HCEC 1CT (cell line): Measurements from ENCODE around the gene PPP2R5C.
A peak's percentile ranks its signal among the peaks of the same experiment; 100 is the strongest.

Source experiments
- DNase-seq: peaks from one replicate; pipeline ENCODE4 v3.0.0-alpha.2; 2017

Gene PPP2R5C

DNA sequence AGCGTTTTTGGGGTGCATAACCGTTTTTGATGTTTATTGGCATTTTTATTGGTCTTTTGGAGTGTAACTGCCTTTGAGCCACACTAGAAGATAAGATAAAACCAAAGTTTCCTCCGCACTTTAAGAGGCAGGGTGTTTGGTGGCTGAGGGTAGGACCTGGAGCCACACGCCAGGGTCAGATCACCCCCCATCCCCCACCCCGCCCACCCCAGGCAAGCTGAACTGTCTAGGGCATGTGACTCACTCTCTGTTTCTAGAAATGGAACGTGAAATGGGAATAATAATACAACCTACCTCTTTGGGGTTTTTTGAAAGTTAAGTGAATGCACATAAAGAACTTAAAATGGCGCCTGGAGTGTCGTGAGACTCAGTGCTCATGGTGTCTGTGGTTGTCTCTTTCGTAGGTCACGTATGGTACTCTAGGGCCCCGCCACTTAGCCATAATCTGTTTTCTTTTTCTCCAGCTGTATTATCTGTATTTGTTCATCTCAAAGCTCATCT is 56.0 kb downstream of the PPP2R5C start:
- no peak for DNase-seq

DNA sequence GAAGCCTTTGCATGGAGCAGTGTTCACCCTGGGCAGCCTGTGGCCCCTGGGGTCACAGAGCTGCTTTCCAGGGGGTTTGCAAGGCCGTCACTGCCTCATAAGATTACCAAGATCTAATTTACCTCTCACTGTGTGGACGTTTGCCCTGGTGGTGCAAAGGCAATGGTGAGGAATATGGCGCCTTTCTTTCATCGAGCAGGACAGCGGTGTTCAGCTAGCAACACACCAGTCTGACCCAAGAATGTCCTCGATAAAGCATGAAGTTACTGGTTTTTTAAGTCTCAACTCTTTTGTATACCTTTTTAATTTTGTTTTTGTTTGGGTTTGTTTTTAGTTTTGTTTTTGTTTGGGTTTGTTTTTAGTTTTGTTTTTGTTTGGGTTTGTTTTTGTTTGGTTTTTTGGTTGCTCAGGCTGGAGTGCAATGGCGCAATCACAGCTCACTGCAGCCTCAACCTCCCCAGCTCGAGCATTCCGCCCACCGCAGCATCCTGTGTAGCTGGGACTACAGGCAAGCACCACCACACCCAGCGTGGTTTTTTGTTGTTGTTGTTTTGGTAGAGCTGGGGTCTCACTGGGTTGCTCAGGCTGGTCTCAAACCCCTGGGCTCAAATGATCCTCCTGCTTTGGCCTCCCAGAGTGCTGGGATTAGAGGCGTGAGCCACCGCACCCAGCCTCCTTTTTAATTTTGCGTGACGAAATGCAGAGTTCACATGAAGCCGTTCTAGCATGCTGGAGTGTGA is 57.9 kb downstream of the PPP2R5C start:
- no peak for DNase-seq

DNA sequence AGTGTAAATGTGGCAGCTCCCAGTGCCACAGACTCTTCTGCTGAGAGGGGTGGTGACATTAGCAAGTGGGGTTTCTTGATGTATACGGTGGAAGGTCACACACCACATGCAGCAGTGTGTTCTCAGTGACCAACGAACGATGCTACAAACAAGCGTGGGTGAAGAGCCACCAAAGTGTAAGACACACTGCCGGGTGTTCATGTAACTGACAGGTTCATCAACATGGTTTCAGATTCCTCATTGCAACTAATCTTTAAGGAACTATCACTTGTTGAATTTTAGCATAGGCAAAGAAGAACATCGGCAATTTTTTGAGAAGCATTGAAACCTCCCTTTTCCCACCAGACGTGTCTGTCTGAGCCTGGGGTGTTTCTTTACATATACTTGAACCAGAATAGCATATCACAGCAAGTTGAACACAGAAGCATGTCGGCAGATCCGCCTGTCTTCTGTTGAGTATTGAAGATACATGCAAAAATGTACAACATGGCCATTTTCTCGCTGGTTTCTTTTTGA is 58.8 kb downstream of the PPP2R5C start:
- DNase-seq: no peak

DNA sequence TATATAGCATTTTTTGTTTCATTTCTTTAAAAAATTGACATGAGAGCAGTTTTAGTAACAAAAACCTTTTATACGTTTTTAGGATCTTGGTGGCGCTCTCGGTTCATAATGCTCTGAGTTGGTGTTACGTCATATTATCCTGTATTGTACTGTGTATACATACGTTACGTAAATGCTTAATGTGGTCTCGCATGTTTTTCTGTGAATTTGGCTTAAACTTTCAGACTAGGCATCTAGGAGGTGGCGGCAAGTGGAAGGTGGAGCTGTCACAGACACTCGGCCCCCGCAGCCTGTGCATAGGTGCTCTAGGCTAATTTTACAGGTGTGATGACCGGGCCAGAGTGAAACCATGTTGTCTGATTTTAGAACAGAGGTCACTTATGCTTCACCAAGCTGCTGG is 60.0 kb downstream of the PPP2R5C start:
- DNase-seq: no peak

DNA sequence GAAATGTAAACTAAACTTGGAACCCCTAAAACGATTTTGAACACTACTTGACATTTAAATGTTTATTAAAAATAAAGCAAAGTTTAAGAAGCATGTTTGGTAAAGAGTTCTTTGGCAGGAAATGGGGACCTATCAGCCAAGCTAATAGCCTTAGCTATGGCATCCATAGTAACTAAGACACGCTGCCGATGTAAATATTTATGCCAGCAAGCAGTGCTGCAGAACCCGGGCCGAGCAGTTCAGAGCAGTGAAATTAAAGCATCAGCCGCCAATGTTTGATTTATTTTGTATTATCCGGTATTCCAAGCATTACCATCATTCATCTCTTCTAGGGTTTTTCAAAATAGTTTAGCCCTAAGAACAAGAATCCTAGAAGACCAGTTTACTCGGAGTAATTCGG is 61.6 kb downstream of the PPP2R5C start:
- no peak for DNase-seq

DNA sequence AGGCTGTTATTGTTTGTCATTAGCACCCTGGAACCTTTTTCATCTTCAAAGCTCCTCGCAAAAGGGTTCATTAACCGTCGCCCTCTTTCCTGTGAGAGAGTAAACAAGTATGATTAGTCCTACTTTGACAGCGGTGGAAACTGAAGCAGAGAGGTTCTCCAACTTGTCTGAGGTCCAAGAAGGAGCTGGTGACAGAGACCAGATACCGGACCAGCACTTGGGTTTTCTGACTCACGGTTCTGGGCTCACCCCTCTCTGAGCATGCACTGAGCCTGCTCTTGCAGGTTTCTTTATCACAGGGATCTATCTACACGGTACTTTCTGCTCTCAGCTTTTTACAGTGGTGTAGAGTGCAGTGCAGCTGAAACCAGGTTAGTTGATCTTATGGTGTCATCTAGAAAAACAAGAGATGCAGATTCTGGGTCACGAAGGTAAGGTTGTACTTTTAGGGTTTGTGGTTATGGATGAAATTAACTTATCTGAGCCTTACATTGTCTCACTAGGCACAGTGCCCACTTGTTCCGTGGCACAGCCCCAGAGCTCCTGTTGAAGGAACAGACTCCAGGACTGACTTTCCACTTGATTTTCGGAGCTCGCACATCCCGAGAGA is 62.1 kb downstream of the PPP2R5C start:
- no peak for DNase-seq

DNA sequence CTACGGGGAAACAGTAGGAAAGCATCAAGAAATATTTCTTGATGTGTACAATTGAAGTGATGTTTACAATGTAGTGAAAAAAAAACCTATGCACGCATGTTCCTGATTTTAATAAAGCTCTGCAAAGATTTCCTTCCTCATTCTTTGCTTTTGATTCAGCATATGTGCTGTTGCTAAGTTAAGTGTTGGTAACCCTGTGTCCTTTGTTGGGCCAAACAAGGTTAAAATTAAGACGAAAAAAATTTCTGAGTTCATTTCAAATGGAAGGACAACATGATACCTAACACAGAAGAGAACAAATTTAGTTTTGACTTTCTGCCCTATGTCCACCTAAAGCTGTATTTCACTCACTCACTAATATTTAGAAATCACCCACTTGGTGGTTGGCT is 62.8 kb downstream of the PPP2R5C start:
- DNase-seq: peak; percentile 25

DNA sequence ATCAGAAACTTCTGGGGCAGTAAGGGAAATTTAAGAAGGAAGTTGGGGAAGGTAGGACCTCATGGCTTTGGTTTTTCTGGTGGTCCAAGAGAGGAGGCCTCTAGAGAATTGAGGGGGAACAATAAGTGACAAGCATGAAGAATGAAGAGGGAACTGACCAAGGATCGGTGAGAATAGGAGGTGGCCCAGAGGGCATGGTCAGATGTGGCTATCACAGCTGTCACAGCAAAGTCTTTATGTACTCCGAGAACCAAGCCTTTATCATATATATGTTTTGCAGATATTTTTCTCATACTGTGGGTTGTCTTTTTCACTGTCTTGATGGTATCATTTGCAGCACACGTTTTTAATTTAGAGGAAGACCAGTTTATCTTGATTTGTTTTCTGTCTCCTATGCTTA is 64.3 kb downstream of the PPP2R5C start:
- DNase-seq: no peak

DNA sequence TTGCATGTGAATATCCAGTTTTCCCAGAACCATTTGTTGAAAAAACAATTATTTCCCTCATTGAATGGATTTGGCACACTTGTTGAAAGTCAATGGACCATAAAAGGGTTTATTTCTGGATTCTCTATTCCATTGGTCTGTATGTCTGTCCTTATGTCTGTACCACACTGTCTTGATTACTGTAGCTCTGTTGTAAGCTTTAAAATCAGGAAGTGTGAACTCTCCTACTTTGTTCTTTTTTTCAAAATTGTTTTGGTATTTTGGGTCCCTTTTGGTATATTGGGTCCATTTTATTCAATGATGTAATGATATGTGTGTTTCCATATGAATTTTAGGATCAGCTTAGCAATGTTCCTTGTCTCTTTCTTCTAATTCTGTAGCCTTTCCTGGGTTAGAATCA is 64.8 kb downstream of the PPP2R5C start:
- DNase-seq: no peak

DNA sequence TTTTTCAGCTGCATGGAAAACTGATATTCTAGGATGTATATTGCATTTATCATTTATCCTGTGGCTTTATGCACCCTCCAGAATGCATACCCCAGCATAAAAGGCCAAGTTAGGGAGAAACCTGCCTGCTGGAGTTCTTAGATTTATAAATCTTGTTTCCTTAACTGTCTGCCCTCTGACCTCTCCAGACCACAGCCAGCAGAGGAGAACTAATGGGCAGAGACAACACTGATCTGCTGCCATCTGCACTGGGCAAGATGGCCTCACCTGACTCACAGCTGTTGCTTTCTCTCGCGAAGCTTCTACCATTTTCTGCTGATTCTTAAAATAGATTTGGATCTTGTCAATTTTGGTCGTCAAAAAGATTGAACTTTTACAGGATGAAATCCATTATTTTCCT is 65.8 kb downstream of the PPP2R5C start:
- no peak for DNase-seq

DNA sequence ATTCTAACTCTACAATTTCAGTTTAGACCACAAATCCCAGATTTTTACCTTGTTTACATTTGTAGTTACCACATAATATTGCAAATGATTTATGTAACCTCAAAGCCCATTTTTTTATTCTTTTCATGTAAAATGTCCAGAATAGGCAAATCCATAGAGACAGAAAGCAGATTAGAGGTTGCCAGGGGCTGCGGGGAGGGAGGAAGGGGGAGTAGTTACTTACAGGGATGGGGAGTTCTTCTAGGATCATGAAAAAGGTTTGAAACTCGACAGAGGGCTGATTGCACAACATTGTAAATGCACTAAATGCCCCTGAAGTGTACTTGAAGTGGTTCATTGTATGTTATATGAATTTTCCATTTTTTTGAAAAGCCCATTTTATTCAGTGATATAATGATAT is 66.5 kb downstream of the PPP2R5C start:
- DNase-seq: no peak

DNA sequence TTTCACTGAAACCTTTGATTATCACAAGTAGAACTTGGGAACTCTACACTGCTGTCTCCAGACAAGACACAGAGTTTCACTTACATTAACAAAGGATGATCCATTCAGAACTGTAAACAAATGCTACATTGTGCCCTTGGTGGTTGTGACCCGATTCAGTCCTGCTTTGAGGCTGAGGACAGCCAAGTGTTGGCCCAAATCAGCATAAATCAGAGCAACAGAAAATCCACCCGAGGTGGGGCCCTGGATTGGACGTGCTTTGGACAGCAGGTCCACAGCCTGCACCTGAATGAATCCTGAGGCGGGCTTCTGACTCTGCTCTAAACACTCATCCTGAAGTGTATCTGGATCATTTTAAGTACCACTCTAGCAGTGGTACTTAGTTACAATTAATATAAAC is 68.8 kb downstream of the PPP2R5C start:
- no peak for DNase-seq

DNA sequence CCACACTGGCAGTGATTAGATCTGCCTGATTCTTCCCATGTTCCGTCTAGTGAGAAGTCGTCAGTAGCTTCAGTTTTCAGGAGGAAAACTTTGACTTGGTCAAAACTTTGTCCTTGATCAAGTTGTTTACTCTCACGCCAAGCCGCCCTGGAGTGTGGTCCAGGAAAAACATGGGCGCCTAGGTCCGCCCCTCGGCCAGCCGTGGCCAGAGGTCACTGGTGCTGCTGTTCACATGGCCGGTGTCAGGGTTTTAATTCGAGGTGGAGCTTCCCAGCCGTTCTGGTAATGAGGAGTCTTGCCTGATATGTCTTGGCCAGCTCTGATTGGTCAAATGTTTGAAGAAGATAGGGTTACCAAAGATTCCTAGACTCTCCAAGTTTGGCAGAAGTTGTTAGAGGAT is 71.5 kb downstream of the PPP2R5C start:
- no peak for DNase-seq

DNA sequence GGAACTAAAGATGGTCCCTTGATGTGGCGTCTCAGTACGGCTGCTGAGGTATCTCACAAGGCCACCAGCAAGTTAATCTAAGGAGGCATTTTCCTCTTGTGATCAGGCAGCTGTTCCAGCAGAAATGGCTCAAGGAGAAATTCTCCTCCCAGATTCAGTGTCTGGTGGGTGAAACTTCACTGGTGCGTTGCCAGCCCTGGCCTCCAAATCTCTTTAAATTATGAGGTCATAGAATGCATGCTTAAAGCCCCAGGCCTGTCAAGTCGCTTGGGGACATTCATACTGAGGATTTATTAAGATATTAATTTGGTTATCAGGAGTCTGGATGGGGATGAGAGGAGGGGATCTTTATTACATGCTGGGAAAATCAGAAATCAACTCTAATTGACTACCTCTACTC is 72.9 kb downstream of the PPP2R5C start:
- no peak for DNase-seq

DNA sequence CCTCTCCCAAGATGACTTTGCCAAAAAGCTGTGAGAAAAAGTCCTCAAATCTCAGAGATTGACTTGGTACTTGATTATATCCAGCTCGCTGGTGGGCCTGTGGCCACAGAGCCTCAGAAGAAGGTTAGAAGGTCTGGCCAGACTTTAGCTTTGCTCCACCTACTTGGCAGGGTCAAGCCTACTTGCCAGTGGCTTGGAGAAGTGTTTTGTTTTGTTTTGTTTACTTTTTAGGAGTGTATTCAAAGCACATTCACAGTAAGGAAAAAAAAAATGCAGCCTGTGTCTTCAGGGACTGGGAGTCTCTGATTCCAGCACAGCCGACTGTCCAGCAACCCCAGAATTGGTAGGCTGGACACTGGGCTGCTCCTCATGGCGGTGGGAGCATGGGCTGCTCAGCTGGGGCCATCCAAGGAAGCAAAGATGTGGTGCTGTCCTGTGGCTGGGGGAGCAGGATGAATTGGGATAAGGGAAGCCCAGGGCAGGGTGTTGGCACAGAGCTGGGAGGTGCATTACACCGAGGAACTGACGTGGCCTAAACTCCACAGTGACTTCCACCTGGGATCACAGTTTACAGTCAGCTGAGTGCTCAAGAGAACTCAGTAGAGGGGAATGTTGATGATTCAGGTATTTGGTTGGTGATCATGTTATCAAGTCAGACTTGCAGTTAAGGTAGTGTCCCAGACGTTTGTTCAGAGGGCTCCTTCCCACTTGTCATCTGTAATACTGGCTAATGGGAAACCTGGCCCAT is 73.5 kb downstream of the PPP2R5C start:
- DNase-seq: no peak

DNA sequence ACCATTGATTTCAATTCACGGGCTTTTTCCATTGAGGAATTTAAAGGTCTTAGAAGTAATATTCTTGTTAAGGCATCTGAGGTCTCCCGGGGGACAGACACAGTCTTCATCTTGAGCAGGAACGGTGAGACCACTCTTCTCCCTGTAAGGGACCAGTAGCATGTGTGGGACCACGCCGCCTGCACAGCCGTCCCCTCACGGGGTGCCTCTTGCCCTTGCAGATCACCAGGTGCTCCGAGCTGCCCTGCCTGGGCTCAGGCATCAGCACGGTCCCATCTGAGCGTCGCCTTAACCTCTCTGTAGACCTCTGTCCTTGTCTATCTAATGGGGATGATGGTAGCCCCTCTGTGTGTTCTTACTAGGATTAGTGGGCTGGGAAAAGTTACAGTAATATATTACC is 74.1 kb downstream of the PPP2R5C start:
- no peak for DNase-seq

DNA sequence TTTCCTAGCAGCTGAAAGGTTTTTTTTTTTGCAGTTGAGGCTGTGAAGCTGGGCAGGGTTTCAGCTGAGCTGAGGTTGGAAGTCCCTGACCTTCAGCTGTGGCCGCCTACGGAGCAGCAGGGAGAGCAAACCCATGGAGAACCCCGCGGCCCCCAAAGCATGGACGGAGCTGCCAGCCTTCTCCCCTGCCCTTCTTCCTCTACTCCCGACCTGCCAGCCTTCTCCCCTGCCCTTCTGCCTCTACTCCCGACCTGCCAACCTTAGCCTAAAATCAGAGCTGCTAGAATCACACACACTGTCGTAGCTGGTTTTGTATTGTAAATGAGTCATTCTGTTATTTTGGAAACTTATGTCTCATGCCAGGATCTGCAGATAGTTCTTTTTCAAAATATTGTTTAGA is 74.6 kb downstream of the PPP2R5C start:
- DNase-seq: peak; percentile 38

DNA sequence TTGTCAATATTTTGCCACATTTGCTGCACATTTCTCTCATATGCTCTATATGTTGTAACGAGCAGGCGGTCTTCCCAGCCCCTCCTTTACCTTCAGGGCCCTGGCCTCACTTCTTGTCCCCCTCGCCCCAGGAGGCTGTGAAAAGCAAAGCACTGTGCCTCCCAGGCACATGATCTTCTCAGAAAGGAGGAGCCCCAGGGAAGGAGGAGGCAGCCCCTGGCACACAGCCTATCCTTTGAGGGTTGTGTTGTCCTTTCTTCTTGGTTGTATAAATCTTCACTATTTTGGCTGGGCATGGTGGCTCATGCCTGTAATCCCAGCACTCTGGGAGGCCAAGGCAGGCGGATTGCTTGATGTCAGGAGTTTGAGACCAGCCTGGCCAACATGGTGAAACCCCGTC is 77.0 kb downstream of the PPP2R5C start:
- DNase-seq: no peak

DNA sequence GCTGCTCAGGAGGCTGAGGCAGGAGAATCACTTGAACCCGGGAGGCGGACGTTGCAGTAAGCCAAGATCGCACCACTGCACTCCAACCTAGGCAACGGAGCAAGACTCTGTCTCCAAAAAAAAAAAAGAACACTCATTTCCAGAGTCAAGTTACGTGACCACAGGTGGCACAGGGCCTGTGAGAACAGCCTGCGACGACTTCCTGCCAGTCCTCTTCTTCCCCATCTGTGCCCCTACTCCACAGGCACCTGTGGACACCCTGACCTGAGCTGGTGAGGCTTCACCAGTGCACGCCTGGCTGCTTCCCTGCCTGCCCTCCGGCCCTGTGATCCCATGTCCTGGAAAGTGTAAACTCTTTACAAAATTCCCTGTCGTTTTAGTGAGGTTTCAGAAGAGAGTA is 77.7 kb downstream of the PPP2R5C start:
- no peak for DNase-seq

DNA sequence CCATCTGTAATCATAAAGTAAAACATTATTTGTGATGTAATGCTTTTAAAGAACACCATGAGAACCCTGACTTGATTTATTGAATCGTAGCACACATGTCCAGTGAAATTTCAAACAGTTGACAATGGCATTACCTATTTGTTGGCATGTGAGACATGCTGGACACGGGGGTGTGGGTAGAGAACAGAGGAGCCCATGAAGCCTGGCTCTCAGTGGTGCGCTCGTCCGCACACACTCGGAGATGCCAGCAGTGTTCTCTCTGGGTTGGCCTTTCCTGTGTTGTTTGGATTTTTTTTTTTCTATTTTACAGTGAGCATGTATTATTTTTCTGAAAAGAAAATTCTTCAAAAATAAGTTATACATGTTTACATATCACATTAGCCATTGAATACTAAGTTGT is 78.2 kb downstream of the PPP2R5C start:
- DNase-seq: no peak

DNA sequence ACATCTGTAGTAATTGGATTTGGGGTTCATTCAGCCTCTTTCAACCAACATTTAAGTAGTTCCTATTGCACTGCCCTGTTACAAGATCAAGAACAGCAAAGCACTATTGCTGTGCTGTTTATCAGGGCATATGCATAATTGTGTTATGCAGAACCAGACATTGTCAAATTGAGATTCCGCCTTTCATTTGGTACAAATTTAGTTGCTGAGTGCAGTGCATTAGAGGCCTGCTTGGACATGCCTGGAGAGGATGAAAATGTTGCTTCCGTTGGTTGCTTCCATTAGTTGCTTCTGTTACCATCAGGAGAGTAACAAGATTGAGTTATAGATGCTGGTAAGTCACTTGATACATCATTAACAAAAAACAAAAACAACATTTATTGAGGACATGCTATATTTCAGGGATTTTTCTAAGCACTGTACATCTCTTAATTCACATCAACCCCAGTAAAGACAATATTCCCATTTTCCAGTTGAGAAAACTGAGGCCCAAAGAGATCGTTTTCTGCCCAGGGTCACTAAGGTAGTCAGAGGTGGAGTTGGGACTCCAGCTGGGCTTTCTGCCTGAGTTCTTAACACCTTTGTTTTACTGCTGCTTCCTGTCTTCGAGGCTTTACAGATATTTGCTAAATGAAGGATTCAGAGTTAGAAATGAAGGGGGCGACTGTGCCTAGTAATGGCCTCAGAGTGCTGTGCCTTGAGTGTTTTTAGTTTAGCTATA is 79.3 kb downstream of the PPP2R5C start:
- no peak for DNase-seq

DNA sequence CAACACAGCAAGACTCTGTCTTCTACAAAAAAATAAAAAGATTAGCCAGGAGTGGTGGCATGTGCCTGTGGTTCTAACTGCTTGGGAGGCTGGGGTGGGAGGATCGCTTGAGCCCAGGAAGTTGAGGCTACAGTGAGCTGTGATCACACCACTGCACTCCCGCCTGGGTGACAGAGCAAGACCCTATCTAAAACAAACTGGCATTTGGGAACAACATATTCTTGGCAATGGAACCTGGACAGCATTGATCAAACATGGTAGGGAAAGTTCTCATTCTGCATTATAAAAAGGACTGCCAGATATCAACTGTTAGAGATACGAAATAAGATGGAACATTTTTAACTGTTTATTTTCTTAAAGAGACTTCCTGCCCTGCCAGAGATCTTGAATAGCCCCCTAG is 81.5 kb downstream of the PPP2R5C start:
- no peak for DNase-seq

DNA sequence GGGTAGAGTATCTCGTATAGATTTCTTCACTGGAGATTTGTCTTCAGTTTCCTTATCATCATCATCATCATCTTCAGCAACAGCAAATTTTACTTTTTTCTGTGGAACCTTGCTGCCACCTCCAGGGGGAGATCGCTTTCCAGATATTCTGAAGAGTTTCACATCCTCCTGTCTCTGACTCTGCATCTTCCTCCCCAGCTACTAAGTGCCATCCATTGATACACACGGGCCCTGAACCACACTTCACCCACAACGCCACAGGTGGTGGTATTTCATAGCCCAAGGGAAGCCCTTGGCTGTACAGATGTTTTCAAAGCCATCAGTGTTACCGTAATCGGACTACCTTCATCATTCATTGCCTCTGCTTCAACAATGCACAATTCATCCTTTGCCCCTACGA is 82.2 kb downstream of the PPP2R5C start:
- no peak for DNase-seq
